Loucy (cell line): ENCODE data around the gene INTS11.

Source experiments
- H2AFZ ChIP-seq: fragments of 200-600 bp; sonication (generic); 2 replicates; pipeline ENCODE4 v1.6.0; 2016; ENCODE audit warnings: antibody characterized with exemption, mild to moderate bottlenecking, low read length, moderate library complexity
- H3F3A ChIP-seq: fragments of 200-600 bp; 2 replicates; pipeline ENCODE4 v1.6.0; 2016; ENCODE audit warnings: antibody characterized with exemption, low read depth, mild to moderate bottlenecking
- H3K27me3 ChIP-seq: fragments of 200-600 bp; sonication (generic); 2 replicates; pipeline ENCODE4 v1.6.1; 2014; ENCODE audit warnings: low read length, mild to moderate bottlenecking; ENCODE audit not compliant: insufficient read depth, poor library complexity, severe bottlenecking
- H3K36me3 ChIP-seq: fragments of 200-600 bp; sonication (generic); 2 replicates; pipeline ENCODE4 v1.6.1; 2016; ENCODE audit warnings: low read length; ENCODE audit not compliant: insufficient read depth
- H3K4me1 ChIP-seq: fragments of 200-600 bp; sonication (generic); 2 replicates; pipeline ENCODE4 v1.5.1; 2014; ENCODE audit warnings: low read length, mild to moderate bottlenecking; ENCODE audit not compliant: insufficient read depth, poor library complexity, severe bottlenecking
- H3K4me2 ChIP-seq: fragments of 200-600 bp; sonication (generic); 2 replicates; pipeline ENCODE4 v1.6.0; 2014; ENCODE audit warnings: antibody characterized with exemption, low read length, low read depth, mild to moderate bottlenecking; ENCODE audit not compliant: poor library complexity, severe bottlenecking
- H3K4me3 ChIP-seq: fragments of 200-600 bp; sonication (generic); 2 replicates; pipeline ENCODE4 v1.5.1; 2014; ENCODE audit warnings: low read length, mild to moderate bottlenecking, mixed read lengths; ENCODE audit not compliant: poor library complexity, severe bottlenecking
- H3K79me2 ChIP-seq: fragments of 200-600 bp; sonication (generic); 2 replicates; pipeline ENCODE4 v1.6.1; 2014; ENCODE audit warnings: low read length; ENCODE audit not compliant: insufficient read depth
- H3K9ac ChIP-seq: fragments of 200-600 bp; sonication (generic); 2 replicates; pipeline ENCODE4 v1.6.0; 2014; ENCODE audit warnings: mild to moderate bottlenecking, low read depth, low read length, moderate library complexity; ENCODE audit not compliant: poor library complexity, severe bottlenecking
- H3K9me2 ChIP-seq: fragments of 200-600 bp; sonication (generic); replicated peaks from 2 replicates; pipeline ENCODE4 v1.6.1; 2016; ENCODE audit warnings: low read depth, low read length, mixed read lengths
- H3K9me3 ChIP-seq: fragments of 200-600 bp; sonication (generic); 2 replicates; pipeline ENCODE4 v1.6.1; 2014; ENCODE audit warnings: mild to moderate bottlenecking, antibody characterized with exemption, low read length, low read depth; ENCODE audit not compliant: insufficient read depth
- H4K20me1 ChIP-seq: fragments of 200-600 bp; sonication (generic); 2 replicates; pipeline ENCODE4 v1.6.0; 2014; ENCODE audit warnings: antibody characterized with exemption, low read length, mild to moderate bottlenecking; ENCODE audit not compliant: insufficient read depth, poor library complexity, severe bottlenecking
- EZH2phosphoT487 ChIP-seq: fragments of 200-600 bp; IDR thresholded peaks from 2 replicates; pipeline ENCODE4 v1.6.1; 2018; ENCODE audit warnings: antibody characterized with exemption, mild to moderate bottlenecking, moderate library complexity, borderline replicate concordance
- TF ChIP-seq, protein P1 (sequence below): fragments of 200-600 bp; sonication (generic); conservative IDR thresholded peaks from 2 replicates; pipeline ENCODE4 v1.5.1; 2014; ENCODE audit warnings: mild to moderate bottlenecking, antibody characterized with exemption, low read length

Gene INTS11

GRCh38 chr1:1360506-1361169, 36.2 kb upstream of the INTS11 start:
- no peaks in the 10 kb centered on the region for H3K9me2 ChIP-seq
- no peaks in the 10 kb centered on the region for H3K36me3 ChIP-seq
- no peaks in the 10 kb centered on the region for H3K79me2 ChIP-seq
- H2AFZ ChIP-seq = no peak overlapping the region
- no peaks in the 10 kb centered on the region for H3F3A ChIP-seq
- TF ChIP-seq, protein P1, sequence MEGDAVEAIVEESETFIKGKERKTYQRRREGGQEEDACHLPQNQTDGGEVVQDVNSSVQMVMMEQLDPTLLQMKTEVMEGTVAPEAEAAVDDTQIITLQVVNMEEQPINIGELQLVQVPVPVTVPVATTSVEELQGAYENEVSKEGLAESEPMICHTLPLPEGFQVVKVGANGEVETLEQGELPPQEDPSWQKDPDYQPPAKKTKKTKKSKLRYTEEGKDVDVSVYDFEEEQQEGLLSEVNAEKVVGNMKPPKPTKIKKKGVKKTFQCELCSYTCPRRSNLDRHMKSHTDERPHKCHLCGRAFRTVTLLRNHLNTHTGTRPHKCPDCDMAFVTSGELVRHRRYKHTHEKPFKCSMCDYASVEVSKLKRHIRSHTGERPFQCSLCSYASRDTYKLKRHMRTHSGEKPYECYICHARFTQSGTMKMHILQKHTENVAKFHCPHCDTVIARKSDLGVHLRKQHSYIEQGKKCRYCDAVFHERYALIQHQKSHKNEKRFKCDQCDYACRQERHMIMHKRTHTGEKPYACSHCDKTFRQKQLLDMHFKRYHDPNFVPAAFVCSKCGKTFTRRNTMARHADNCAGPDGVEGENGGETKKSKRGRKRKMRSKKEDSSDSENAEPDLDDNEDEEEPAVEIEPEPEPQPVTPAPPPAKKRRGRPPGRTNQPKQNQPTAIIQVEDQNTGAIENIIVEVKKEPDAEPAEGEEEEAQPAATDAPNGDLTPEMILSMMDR = no peak
- TF ChIP-seq EZH2phosphoT487 = no peak
- H3K4me3 ChIP-seq = no peak overlapping the region
- H3K9ac ChIP-seq = no peak overlapping the region
- H3K4me1 ChIP-seq = no peaks in the 10 kb centered on the region
- no peaks in the 10 kb centered on the region for H3K9me3 ChIP-seq
- H3K4me2 ChIP-seq = no peak overlapping the region
- no peaks in the 10 kb centered on the region for H4K20me1 ChIP-seq
- H3K27me3 ChIP-seq = no peaks in the 10 kb centered on the region

- Histone ChIP-seq H4K20me1 (no peaks in the 10 kb centered on the region), H3K4me3 (no peak overlapping the region), H3K9me2 (no peaks in the 10 kb centered on the region), H3K4me1 (no peaks in the 10 kb centered on the region), H3K4me2 (no peak overlapping the region), H3K9me3 (no peaks in the 10 kb centered on the region), H3F3A (no peaks in the 10 kb centered on the region), H3K79me2 (no peaks in the 10 kb centered on the region), H2AFZ (no peak overlapping the region), H3K27me3 (no peaks in the 10 kb centered on the region), H3K9ac (no peak overlapping the region), H3K36me3 (no peaks in the 10 kb centered on the region)
- TF ChIP-seq, protein P1 = no peak
- no peak for TF ChIP-seq EZH2phosphoT487
Observed at GRCh38 chr1:1359664-1360468, 35.4 kb upstream of the INTS11 start.

DNA sequence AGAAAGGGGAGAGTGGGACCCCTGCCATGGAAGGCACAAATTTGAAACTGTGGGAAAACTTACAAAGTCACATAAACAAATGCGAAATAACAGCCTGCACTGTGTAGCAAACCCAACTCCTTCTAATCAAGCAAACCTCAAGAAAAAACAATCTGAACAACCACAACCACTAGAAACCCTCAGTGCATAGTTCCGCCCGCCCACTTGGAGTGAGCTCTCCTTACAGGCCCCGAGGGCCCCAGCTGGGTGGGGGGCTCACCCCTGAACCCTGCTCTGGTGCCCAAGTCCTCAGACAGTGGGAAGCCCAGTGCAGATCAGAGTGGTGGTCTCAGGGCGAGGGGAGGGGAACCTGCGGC, 34.8 kb upstream of the INTS11 start:
- H3K27me3 ChIP-seq = no peaks in the 10 kb centered on the region
- TF ChIP-seq, protein P1 = no peak
- no peak for TF ChIP-seq EZH2phosphoT487
- no peaks in the 10 kb centered on the region for H3F3A ChIP-seq
- no peaks in the 10 kb centered on the region for H3K4me1 ChIP-seq
- H3K9me2 ChIP-seq = no peaks in the 10 kb centered on the region
- H3K36me3 ChIP-seq = no peaks in the 10 kb centered on the region
- no peak overlapping the region for H3K4me3 ChIP-seq
- no peak overlapping the region for H3K9ac ChIP-seq
- no peaks in the 10 kb centered on the region for H3K9me3 ChIP-seq
- H3K79me2 ChIP-seq = no peaks in the 10 kb centered on the region
- H2AFZ ChIP-seq = no peak overlapping the region
- H3K4me2 ChIP-seq = no peak overlapping the region
- H4K20me1 ChIP-seq = no peaks in the 10 kb centered on the region
